ENCODE data around the gene CHMP1B.

CHMP1B gene

DNA sequence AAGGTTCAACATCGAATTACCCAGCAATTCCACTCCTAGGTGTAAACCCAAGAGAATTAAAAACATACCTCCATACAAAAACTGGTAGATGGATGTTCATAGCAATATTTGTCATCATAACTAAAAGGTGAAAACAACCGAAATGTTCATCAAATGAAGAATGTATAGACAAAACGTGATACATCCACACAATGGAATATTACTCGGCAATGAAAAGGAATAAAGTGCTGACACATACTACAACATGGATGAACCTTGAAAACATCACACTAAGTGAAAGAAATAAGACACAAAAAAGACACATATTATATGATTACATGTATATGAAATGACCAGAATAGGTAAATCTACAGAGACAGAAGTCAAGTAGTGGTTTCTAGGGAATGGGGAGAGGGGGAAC lies 20.6 kb upstream of the CHMP1B start:
- H3K4me3 ChIP-seq (ENCODE audit: control insufficient read depth, low read depth, low read length): no peak overlapping the region

DNA sequence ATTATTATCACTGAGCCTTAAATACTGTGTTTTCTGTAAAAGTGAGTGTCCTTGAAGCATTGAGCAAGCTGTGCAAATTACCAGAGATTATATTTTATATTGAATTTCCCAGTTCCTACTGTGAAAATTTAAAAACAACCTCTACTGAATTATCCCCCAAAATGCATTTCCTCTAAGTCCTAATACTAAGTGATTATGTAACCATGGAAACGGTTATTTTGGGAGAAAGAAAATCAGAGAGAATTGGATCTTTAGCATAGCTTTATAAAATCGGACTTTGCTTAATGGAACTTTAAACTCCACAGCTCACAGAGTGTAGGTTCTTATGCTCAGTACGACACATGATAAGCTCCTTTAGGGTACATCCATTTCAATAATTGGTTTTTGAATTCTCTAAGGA lies 19.3 kb upstream of the CHMP1B start:
- TF ChIP-seq, protein P1, sequence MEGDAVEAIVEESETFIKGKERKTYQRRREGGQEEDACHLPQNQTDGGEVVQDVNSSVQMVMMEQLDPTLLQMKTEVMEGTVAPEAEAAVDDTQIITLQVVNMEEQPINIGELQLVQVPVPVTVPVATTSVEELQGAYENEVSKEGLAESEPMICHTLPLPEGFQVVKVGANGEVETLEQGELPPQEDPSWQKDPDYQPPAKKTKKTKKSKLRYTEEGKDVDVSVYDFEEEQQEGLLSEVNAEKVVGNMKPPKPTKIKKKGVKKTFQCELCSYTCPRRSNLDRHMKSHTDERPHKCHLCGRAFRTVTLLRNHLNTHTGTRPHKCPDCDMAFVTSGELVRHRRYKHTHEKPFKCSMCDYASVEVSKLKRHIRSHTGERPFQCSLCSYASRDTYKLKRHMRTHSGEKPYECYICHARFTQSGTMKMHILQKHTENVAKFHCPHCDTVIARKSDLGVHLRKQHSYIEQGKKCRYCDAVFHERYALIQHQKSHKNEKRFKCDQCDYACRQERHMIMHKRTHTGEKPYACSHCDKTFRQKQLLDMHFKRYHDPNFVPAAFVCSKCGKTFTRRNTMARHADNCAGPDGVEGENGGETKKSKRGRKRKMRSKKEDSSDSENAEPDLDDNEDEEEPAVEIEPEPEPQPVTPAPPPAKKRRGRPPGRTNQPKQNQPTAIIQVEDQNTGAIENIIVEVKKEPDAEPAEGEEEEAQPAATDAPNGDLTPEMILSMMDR (conservative IDR thresholded peaks at IDR 0.05; ENCODE audit: control insufficient read depth, insufficient read depth, low read depth, low read length): no peak
- DNase-seq (ENCODE audit: low read depth): no peak
- no peak overlapping the region for H3K4me3 ChIP-seq (ENCODE audit: control insufficient read depth, low read depth, low read length)

More for the DNA sequence above, 20.6 kb upstream of the CHMP1B start:
- TF ChIP-seq, protein P1 (conservative IDR thresholded peaks at IDR 0.05; ENCODE audit: control insufficient read depth, insufficient read depth, low read depth, low read length): no peak
- DNase-seq (ENCODE audit: low read depth): no peak

DNA sequence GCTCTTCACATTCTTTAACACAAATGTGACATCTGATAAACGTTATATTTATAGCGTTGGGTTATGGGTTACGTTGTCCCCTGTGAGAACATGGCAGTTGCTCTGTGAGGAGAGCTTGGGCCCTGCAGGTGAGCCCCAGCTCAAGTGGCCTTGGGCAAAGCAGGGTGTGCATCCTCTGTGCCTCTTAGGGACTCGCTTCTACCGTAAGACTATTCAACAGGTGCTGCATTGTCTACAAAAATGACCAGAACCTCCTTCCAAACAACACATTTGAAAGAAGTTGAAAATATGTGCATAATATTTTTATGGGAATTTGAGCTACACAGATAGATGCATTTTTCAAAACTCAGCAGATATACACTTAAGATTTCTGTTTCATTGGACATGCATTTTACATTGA lies 16.4 kb upstream of the CHMP1B start:
- TF ChIP-seq, protein P1 (conservative IDR thresholded peaks at IDR 0.05; ENCODE audit: control insufficient read depth, insufficient read depth, low read depth, low read length): no peak
- no peak for DNase-seq (ENCODE audit: low read depth)

DNA sequence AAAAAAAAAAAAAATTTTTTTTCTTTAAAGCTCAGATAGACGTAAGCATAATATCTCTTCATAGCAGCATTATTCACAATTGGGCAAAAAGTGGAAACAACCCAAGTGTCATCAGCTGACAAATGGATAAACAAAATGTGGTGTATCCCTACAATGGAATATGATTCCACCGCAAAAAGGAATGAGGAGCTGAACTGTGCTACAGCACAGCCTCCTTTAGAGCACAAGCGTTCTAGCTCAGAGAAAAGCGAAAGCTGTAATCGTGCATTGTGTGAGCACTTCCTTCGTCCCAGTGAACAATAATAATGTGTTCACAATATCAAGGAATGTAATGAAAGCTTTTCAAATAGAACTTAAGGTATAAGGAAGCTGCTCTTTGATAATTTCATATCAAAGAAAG lies 11.7 kb upstream of the CHMP1B start:
- no peak for DNase-seq (ENCODE audit: low read depth)
- H3K4me3 ChIP-seq (ENCODE audit: control insufficient read depth, low read depth, low read length): no peak overlapping the region
- TF ChIP-seq, protein P1 (conservative IDR thresholded peaks at IDR 0.05; ENCODE audit: control insufficient read depth, insufficient read depth, low read depth, low read length): no peak

More for the DNA sequence above, 16.4 kb upstream of the CHMP1B start:
- H3K4me3 ChIP-seq (ENCODE audit: control insufficient read depth, low read depth, low read length): no peak overlapping the region

DNA sequence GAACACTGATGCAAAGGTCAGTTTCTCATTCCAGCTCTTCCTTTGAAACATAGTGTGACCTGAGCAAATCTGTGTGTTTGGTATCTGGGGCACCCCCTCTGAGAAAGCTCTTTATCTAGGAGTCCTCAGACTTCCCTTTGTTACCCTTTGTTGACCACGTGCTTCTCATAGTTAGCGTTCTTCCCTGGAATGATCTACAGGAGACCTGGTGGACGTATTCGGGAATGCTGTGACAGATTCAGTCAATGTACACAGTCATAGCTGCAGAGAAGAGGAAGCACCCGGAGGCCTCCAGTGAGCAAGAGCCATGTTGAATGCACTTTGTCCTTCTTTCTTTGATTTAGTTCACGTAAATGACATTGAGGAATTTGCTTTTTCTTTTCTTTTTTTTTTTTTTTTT lies 10.7 kb upstream of the CHMP1B start:
- no peak overlapping the region for H3K4me3 ChIP-seq (ENCODE audit: control insufficient read depth, low read depth, low read length)
- DNase-seq (ENCODE audit: low read depth): no peak
- TF ChIP-seq, protein P1 (conservative IDR thresholded peaks at IDR 0.05; ENCODE audit: control insufficient read depth, insufficient read depth, low read depth, low read length): no peak

DNA sequence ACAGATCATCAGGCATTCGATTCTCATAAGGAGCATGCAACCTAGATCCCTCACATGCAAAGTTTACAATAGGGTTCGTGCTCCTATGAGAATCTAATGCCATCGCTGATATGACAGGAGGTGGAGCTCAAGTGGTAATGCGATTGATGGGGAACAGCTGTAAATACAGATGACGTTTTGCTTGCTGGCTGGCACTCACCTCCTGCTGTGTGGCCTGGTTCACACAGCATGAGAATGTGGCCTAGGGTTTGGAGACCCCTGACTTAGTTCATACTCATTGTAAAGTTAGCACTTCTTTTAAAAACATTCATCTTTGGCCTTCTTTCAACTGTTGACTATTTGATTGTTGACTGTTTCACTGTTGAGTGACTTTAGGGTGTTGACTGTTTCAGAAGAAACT lies 8.7 kb upstream of the CHMP1B start:
- TF ChIP-seq, protein P1 (conservative IDR thresholded peaks at IDR 0.05; ENCODE audit: control insufficient read depth, insufficient read depth, low read depth, low read length): no peak
- no peak overlapping the region for H3K4me3 ChIP-seq (ENCODE audit: control insufficient read depth, low read depth, low read length)
- DNase-seq (ENCODE audit: low read depth): no peak

DNA sequence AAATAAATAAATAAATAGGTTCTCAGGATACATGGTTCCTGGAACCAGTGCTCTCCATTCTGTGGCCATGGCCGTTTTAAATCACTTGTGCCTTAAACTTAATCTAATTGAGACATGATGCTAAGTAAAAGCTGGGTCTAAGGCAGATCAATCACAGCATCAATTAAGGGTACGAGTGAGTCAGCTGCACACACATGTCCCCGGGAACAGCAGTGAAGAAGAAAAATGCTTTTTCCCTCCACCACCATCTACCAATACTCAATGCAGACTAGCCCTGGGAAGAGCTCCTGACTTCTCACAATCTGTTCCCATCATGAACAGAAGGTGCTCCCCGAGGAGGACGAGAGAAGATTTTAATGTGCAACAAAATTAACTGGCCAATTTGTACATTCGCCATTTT lies 6.8 kb upstream of the CHMP1B start:
- no peak for DNase-seq (ENCODE audit: low read depth)
- TF ChIP-seq, protein P1 (conservative IDR thresholded peaks at IDR 0.05; ENCODE audit: control insufficient read depth, insufficient read depth, low read depth, low read length): no peak
- no peak overlapping the region for H3K4me3 ChIP-seq (ENCODE audit: control insufficient read depth, low read depth, low read length)

Data from fibroblast of mammary gland (primary cell).